ENCODE measurements around the gene SORCS2.

DNA sequence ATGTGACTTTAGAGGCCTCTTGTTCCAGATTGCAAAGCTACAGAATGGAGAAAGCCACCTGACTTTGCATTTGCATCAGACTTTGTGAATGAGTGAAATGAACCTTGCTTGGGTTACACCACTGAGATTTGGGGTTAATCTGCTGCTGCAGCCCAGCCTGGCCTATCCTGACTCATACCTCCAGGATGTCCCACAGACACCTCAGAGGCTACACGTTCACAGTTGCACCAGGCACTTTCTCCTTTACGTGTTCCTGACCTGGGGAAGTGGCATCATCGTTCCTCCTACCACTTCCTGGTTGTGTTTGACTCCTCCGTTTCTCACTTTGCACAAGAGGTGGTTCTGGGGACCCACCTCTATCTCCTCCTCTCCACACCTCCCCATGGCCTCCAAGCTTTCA is 9.2 kb upstream of the SORCS2 start:
- TF ChIP-seq, protein P1, sequence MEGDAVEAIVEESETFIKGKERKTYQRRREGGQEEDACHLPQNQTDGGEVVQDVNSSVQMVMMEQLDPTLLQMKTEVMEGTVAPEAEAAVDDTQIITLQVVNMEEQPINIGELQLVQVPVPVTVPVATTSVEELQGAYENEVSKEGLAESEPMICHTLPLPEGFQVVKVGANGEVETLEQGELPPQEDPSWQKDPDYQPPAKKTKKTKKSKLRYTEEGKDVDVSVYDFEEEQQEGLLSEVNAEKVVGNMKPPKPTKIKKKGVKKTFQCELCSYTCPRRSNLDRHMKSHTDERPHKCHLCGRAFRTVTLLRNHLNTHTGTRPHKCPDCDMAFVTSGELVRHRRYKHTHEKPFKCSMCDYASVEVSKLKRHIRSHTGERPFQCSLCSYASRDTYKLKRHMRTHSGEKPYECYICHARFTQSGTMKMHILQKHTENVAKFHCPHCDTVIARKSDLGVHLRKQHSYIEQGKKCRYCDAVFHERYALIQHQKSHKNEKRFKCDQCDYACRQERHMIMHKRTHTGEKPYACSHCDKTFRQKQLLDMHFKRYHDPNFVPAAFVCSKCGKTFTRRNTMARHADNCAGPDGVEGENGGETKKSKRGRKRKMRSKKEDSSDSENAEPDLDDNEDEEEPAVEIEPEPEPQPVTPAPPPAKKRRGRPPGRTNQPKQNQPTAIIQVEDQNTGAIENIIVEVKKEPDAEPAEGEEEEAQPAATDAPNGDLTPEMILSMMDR (IDR thresholded peaks at IDR 0.05), result no peak
- no peak for TF ChIP-seq POLR2A (IDR thresholded peaks at IDR 0.05)
